Gastrocnemius medialis (tissue), 4 donors: ENCODE data around the gene SMYD1. TPM values are rescaled to one million over a fixed set of nuclear protein-coding genes. Genes with fewer than 3 reads are reported as not detected.

Experiments
- ATAC-seq, 2 donors: fragments of 150-250 bp; one replicate each; pipeline ENCODE4 v1.9.1; 2016
- DNase-seq, 2 donors: peaks; one replicate each; pipeline ENCODE4 v3.0.0-alpha.2; 2019
- H3K27ac ChIP-seq, 4 donors: fragments of 200-600 bp; sonication (generic); 1 replicate in 1 of 4; 2 replicates in 3 of 4; pipeline ENCODE4 v1.5.1; 2016 to 2018; ENCODE audit warnings: mild to moderate bottlenecking in 2 of 4, moderate library complexity in 1 of 4
- H3K27me3 ChIP-seq, 3 donors: fragments of 200-600 bp; sonication (generic) in 2 of 3; 1 replicate in 1 of 3; 2 replicates in 2 of 3; pipeline versions ENCODE4 v1.5.1 to v1.6.0; 2016 to 2019; ENCODE audit warnings: mild to moderate bottlenecking in 1 of 3, moderate library complexity in 1 of 3
- H3K36me3 ChIP-seq, 2 donors: fragments of 200-600 bp; sonication (generic) in 1 of 2; one replicate each; pipeline ENCODE4 v1.5.1; 2017 to 2018
- H3K4me1 ChIP-seq, 2 donors: fragments of 200-600 bp; sonication (generic) in 1 of 2; one replicate each; pipeline ENCODE4 v1.5.1; 2016 to 2017; ENCODE audit warnings: mild to moderate bottlenecking in 2 of 2
- H3K4me3 ChIP-seq, 4 donors: fragments of 200-600 bp; sonication (generic) in 3 of 4; 1 replicate in 1 of 4; 2 replicates in 3 of 4; pipeline ENCODE4 v1.5.1; 2016 to 2019; ENCODE audit warnings: mild to moderate bottlenecking in 2 of 4
- H3K9me3 ChIP-seq, 3 donors: fragments of 200-600 bp; sonication (generic) in 2 of 3; 1 replicate in 1 of 3; 2 replicates in 2 of 3; pipeline ENCODE4 v1.5.1; 2016 to 2019
- POLR2A ChIP-seq, 2 donors: fragments of 450-650 bp; IDR thresholded peaks; one replicate each; pipeline ENCODE4 v1.6.1; 2017; ENCODE audit warnings: antibody characterized with exemption in 2 of 2, mild to moderate bottlenecking in 2 of 2, moderate library complexity in 2 of 2
- in situ Hi-C, 4 donors: fragments of 200-750 bp; cut with MboI; loops; one replicate each; pipeline versions ENCODE4 v1.15.0 to v1.8.0; 2017; ENCODE audit warnings: low sequenced_read_pairs in 4 of 4
- intact Hi-C: fragments of 100-400 bp; cut with DNase I; formaldehyde crosslinking; loops from one replicate; pipeline ENCODE4 v1.15.1; 2023; ENCODE audit warnings: low total_unique reads
- total RNA-seq, 4 donors: library from RNA; depleted of rRNA; stranded (reverse); fragments of >200 nt; gene quantifications; one replicate each; pipeline versions ENCODE4 v1.1.0 to v1.2.3, GENCODE V29; 2016
- TF ChIP-seq, protein P1 (sequence below), 5 experiments: fragments of 450-650 bp in 3 of 5; fragments of 200-600 bp in 2 of 5; sonication (generic) in 2 of 5; IDR thresholded peaks in 4 of 5; conservative IDR thresholded peaks in 1 of 5; 1 replicate in 4 of 5; 2 replicates in 1 of 5; pipeline ENCODE4 v1.5.1; 2016 to 2019; ENCODE audit warnings: antibody characterized with exemption in 5 of 5, mild to moderate bottlenecking in 3 of 5, moderate library complexity in 3 of 5

The SMYD1 gene
- total RNA-seq, 4 donors from 2014 or later, result 107 to 214 (median 147) TPM

DNA sequence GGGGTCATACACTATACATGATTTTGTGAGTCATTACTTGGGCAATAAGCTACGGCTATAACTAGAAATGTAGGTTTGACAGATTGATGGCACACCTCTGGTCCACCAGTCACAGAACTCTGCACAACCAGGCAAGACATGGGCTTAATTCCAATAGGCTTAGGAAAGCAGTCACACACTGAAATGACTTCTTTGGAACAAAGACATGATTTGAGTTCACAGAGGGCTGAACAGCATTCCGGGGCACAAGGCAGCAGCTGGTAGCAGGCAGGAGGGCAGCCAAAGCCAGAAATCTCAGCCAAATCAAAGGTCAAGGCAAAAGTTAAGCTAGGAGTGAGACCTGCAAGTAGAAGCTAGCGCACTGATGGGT lies 32.8 kb downstream of the SMYD1 start:
- DNase-seq, result peak; percentile 41 to 83
- Histone ChIP-seq H3K27me3 (no peaks in the 10 kb centered on the region), H3K36me3 (peaks cover 0 to 39% of the 10 kb centered on the region in 2 donors), H3K4me3 (no peak overlapping the region), H3K4me1 (peaks cover 14 to 18% of the 10 kb centered on the region in 2 donors), H3K9me3 (no peaks in the 10 kb centered on the region), H3K27ac (peak overlapping the region; percentile 82 to 94 (median 89))
- in situ Hi-C loops (no loop called here), intact Hi-C loops (loop anchor here (2.0 kb wide), 3 partner anchors 34 to 88 kb away; partner anchors contain the start of gene SMYD1)
- TF ChIP-seq POLR2A (IDR thresholded peaks at IDR 0.05), result no peak
- TF ChIP-seq, protein P1, sequence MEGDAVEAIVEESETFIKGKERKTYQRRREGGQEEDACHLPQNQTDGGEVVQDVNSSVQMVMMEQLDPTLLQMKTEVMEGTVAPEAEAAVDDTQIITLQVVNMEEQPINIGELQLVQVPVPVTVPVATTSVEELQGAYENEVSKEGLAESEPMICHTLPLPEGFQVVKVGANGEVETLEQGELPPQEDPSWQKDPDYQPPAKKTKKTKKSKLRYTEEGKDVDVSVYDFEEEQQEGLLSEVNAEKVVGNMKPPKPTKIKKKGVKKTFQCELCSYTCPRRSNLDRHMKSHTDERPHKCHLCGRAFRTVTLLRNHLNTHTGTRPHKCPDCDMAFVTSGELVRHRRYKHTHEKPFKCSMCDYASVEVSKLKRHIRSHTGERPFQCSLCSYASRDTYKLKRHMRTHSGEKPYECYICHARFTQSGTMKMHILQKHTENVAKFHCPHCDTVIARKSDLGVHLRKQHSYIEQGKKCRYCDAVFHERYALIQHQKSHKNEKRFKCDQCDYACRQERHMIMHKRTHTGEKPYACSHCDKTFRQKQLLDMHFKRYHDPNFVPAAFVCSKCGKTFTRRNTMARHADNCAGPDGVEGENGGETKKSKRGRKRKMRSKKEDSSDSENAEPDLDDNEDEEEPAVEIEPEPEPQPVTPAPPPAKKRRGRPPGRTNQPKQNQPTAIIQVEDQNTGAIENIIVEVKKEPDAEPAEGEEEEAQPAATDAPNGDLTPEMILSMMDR (IDR thresholded peaks at IDR 0.05 in 4 of 5, conservative IDR thresholded peaks at IDR 0.05 in 1 of 5), result no peak
- peak; percentile 84 to 86 for ATAC-seq

DNA sequence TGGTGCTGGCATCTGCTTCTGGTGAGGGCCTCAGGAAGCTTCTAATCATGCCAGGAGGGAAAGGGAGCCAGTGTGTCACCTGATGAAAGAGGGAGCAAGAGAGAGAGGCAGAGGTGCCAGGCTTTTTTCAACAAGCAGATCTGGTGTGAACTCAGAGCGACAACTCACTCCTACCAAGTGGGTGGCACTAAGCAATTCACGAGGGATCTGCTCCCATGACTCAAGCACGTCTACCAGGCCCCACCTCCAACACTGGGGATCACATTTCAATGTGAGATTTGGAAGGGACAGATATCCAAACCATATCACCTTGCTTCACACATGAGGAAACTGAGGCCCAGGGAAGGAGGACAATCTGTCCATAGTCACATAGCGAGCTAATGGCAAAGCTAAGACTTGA lies 41.2 kb downstream of the SMYD1 start:
- peak overlapping the region; percentile 71 to 80 (median 76) for H3K27ac ChIP-seq

DNA sequence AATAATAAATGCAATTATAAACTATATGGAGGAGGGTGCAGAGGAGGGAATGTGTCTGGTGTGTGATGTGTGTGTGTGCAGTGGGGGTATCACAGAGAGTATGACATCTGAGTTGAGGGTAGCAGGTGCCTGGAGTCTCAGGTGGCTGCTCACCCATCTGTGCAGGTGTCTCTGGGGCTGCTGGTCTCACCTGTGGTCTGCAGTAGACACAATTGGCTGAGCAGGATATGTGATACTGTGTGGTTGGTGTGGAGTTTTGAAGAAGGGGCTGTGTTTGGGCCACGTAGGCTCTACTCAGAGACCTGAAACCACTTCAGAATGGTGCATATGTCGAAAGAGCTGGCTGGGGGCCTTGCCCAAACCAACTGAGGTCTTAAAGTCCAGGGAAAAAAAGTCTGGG lies 43.2 kb downstream of the SMYD1 start:
- ATAC-seq (no peak), DNase-seq (no peak)
- TF ChIP-seq POLR2A (IDR thresholded peaks at IDR 0.05), result no peak
- TF ChIP-seq, protein P1 (IDR thresholded peaks at IDR 0.05 in 4 of 5, conservative IDR thresholded peaks at IDR 0.05 in 1 of 5), result no peak
- intact Hi-C loops, result no loop called here
- Histone ChIP-seq H3K4me3 (no peak overlapping the region), H3K27me3 (no peaks in the 10 kb centered on the region), H3K27ac (peak overlapping the region in 2 of 4 donors; percentile 13 to 27), H3K4me1 (peaks cover 5 to 17% of the 10 kb centered on the region in 2 donors), H3K36me3 (peaks cover 0 to 56% of the 10 kb centered on the region in 2 donors), H3K9me3 (no peaks in the 10 kb centered on the region)
- in situ Hi-C loops, result no loop called here

More for the DNA sequence above, 41.2 kb downstream of the SMYD1 start:
- no peak overlapping the region for H3K4me3 ChIP-seq
- H3K4me1 ChIP-seq, result peaks cover 5 to 7% of the 10 kb centered on the region in 2 donors
- intact Hi-C loops (loop anchor here (2.0 kb wide), 1 partner anchor 42 kb away; the partner anchor contains the start of gene SMYD1), in situ Hi-C loops (no loop called here)
- no peaks in the 10 kb centered on the region for H3K27me3 ChIP-seq
- DNase-seq, result peak; percentile 57 to 74
- TF ChIP-seq, protein P1 (IDR thresholded peaks at IDR 0.05 in 4 of 5, conservative IDR thresholded peaks at IDR 0.05 in 1 of 5), result no peak
- TF ChIP-seq POLR2A (IDR thresholded peaks at IDR 0.05), result no peak
- H3K9me3 ChIP-seq, result no peaks in the 10 kb centered on the region
- H3K36me3 ChIP-seq, result peaks cover 0 to 75% of the 10 kb centered on the region in 2 donors
- peak; percentile 90 to 92 for ATAC-seq

DNA sequence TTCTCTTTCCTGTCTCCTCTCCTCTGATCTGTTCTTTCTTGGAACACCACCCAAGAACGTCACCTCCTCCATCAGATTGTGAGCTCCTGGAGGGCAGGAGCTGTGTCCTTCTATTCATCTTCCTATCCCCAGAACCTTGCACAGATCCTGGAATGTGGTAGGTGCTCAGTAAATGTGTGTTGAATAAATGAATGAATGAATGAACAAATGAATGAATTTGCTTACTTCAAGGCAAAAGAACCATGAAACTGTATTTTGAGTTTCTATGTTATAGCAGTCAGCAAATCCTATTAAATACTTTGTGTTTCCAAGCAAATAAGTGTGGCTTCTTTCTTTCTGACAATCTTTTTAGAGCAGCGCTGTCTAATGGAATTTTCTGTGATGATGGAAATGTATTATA lies 45.4 kb downstream of the SMYD1 start:
- in situ Hi-C loops, result no loop called here
- intact Hi-C loops, result no loop called here
- TF ChIP-seq POLR2A (IDR thresholded peaks at IDR 0.05), result no peak
- TF ChIP-seq, protein P1 (IDR thresholded peaks at IDR 0.05 in 4 of 5, conservative IDR thresholded peaks at IDR 0.05 in 1 of 5), result no peak

More for the DNA sequence above, 45.4 kb downstream of the SMYD1 start:
- peaks cover 0 to 45% of the 10 kb centered on the region in 2 donors for H3K36me3 ChIP-seq
- peaks cover 7 to 22% of the 10 kb centered on the region in 2 donors for H3K4me1 ChIP-seq
- no peaks in the 10 kb centered on the region for H3K27me3 ChIP-seq
- ATAC-seq (no peak), DNase-seq (no peak)
- H3K9me3 ChIP-seq, result no peaks in the 10 kb centered on the region
- no peak overlapping the region for H3K4me3 ChIP-seq
- H3K27ac ChIP-seq, result no peak overlapping the region
